Natural killer cell (primary cell): ENCODE results near the gene BAIAP3. TPM values are rescaled to one million over a fixed set of nuclear protein-coding genes. Genes with fewer than 3 reads are reported as not detected.

Source experiments
- ATAC-seq, 3 donors: fragments of 150-1000 bp in 2 of 3; fragments of 200-7000 bp in 1 of 3; cut with Tn5 transposase; 1 replicate in 1 of 3; 2 replicates in 2 of 3; pipeline ENCODE4 v1.10.0; 2021; ENCODE audit warnings: mild to moderate bottlenecking in 2 of 3, moderate library complexity in 2 of 3
- DNase-seq, 2 donors: peaks; one replicate each; pipeline versions ENCODE4 v3.0.0 to v3.0.0-alpha.2; 2013 to 2021; ENCODE audit warnings: mixed read lengths in 1 of 2
- H3K27ac ChIP-seq: one replicate; pipeline ENCODE4 v1.5.1; 2013; ENCODE audit warnings: mild to moderate bottlenecking, low read length
- H3K27me3 ChIP-seq: one replicate; pipeline ENCODE4 v1.6.1; 2013; ENCODE audit warnings: low read length; ENCODE audit not compliant: control insufficient read depth, insufficient read depth
- H3K36me3 ChIP-seq: one replicate; pipeline ENCODE4 v1.6.1; 2013; ENCODE audit warnings: low read length; ENCODE audit not compliant: control insufficient read depth, insufficient read depth
- H3K4me1 ChIP-seq: one replicate; pipeline ENCODE4 v1.6.1; 2013; ENCODE audit warnings: low read length; ENCODE audit not compliant: control insufficient read depth, insufficient read depth
- H3K4me3 ChIP-seq: one replicate; pipeline ENCODE4 v1.5.1; 2013; ENCODE audit warnings: low read length
- H3K9me3 ChIP-seq: one replicate; pipeline ENCODE4 v1.6.1; 2013; ENCODE audit warnings: low read length; ENCODE audit not compliant: control insufficient read depth, insufficient read depth
- H3K27ac Mint-ChIP-seq, 2 donors: one replicate each; pipeline ENCODE4 v1.8.0; 2022; ENCODE audit warnings: mild to moderate bottlenecking in 2 of 2, mixed read lengths in 2 of 2, moderate library complexity in 1 of 2
- H3K27me3 Mint-ChIP-seq, 2 donors: one replicate each; pipeline ENCODE4 v1.8.0; 2022; ENCODE audit warnings: low read depth in 2 of 2, mixed read lengths in 2 of 2
- H3K36me3 Mint-ChIP-seq: one replicate; pipeline ENCODE4 v1.8.0; 2022; ENCODE audit warnings: mixed read lengths
- H3K4me1 Mint-ChIP-seq, 2 donors: one replicate each; pipeline ENCODE4 v1.8.0; 2022; ENCODE audit warnings: mixed read lengths in 2 of 2
- H3K4me3 Mint-ChIP-seq: one replicate; pipeline ENCODE4 v1.8.0; 2022; ENCODE audit warnings: mild to moderate bottlenecking, moderate library complexity, mixed read lengths
- H3K9me3 Mint-ChIP-seq, 2 donors: one replicate each; pipeline ENCODE4 v1.8.0; 2022; ENCODE audit warnings: mixed read lengths in 2 of 2
- WGBS: methylation state at CpG from one replicate; pipeline ENCODE4 v1.1.7; 2013; ENCODE audit warnings: missing lambda C conversion rate; ENCODE audit not compliant: insufficient coverage; 5-methylcytosine and 5-hydroxymethylcytosine counted together
- intact Hi-C: fragments of 100-400 bp; cut with micrococcal nuclease; formaldehyde crosslinking; loops from one replicate; pipeline ENCODE4 v1.14.2; 2022
- total RNA-seq, 4 donors: library from RNA; stranded (reverse); fragments of 120-200 nt in 1 of 4; gene quantifications; one replicate each; pipeline versions ENCODE4 v1.2.3 to v1.2.4, GENCODE V29; 2013 to 2022
- TF ChIP-seq, protein P1 (sequence below): fragments of 200-600 bp; IDR thresholded peaks from one replicate; pipeline ENCODE4 v1.8.0; 2022; ENCODE audit warnings: antibody characterized with exemption

Gene BAIAP3
- total RNA-seq, 3 donors from 2014 or later (not counting 1 experiment from before 2014, with no cell fraction given) = 17.7 to 21.7 (median 19.9) TPM

DNA sequence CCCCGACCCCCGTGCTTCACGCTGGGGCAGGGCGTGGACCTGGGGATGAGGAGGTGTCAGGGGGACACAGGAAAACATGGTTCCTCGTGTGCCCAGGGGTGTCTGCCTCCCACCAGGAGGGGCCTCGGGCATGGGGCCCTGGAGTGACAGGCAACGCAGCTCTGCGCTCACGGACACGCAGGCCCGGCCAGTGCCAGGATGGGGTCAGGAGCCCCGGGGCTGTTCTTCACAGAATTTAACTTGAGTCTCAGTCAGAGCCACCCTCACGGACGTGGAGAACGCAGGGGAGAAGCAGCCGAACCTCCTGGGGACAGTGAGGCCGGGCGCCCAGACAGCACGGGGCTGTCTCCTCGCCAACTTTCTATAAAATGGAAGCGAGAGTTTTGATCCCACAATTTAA lies 64.3 kb downstream of the BAIAP3 start:
- intact Hi-C loops = no loop called here
- WGBS = 98% methylated on average over 21 of the region's 21 CpGs

DNA sequence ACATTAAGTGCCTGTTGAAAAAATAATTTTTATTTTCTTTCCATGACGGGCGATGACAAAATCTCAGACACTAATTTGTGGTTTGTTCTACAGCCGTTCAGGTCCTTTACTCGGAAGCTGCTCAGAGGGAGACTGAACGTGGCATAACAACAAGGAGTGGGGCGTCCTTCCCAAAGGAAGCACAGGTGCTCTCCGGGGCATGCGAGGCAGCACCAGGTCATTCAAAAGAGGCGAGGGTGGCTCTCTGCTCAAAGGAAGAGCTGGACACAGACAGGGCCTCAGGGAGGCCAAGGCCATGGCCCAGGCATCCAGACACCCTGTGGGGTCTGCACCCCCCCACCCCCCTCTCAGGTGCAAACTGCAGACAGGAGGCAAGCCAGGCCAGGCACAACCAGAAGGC lies 64.9 kb downstream of the BAIAP3 start:
- H3K36me3 ChIP-seq = peaks cover 59% of the 10 kb centered on the region
- no peak for DNase-seq
- no peak overlapping the region for H3K4me3 ChIP-seq
- Mint-ChIP-seq H3K36me3 (no peaks in the 10 kb centered on the region), H3K27ac (no peak overlapping the region), H3K4me1 (no peaks in the 10 kb centered on the region), H3K9me3 (no peaks in the 10 kb centered on the region), H3K4me3 (no peak overlapping the region), H3K27me3 (no peaks in the 10 kb centered on the region)
- H3K4me1 ChIP-seq = no peaks in the 10 kb centered on the region
- no peak for ATAC-seq
- intact Hi-C loops = no loop called here
- no peaks in the 10 kb centered on the region for H3K27me3 ChIP-seq
- WGBS = 97% methylated on average over 9 of the region's 9 CpGs
- no peak overlapping the region for H3K27ac ChIP-seq
- no peaks in the 10 kb centered on the region for H3K9me3 ChIP-seq
- TF ChIP-seq, protein P1, sequence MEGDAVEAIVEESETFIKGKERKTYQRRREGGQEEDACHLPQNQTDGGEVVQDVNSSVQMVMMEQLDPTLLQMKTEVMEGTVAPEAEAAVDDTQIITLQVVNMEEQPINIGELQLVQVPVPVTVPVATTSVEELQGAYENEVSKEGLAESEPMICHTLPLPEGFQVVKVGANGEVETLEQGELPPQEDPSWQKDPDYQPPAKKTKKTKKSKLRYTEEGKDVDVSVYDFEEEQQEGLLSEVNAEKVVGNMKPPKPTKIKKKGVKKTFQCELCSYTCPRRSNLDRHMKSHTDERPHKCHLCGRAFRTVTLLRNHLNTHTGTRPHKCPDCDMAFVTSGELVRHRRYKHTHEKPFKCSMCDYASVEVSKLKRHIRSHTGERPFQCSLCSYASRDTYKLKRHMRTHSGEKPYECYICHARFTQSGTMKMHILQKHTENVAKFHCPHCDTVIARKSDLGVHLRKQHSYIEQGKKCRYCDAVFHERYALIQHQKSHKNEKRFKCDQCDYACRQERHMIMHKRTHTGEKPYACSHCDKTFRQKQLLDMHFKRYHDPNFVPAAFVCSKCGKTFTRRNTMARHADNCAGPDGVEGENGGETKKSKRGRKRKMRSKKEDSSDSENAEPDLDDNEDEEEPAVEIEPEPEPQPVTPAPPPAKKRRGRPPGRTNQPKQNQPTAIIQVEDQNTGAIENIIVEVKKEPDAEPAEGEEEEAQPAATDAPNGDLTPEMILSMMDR = no peak

More for the DNA sequence above, 64.3 kb downstream of the BAIAP3 start:
- no peaks in the 10 kb centered on the region for H3K36me3 Mint-ChIP-seq
- H3K9me3 Mint-ChIP-seq = no peaks in the 10 kb centered on the region
- Histone ChIP-seq H3K36me3 (peaks cover 61% of the 10 kb centered on the region), H3K4me3 (no peak overlapping the region), H3K9me3 (no peaks in the 10 kb centered on the region), H3K27ac (no peak overlapping the region), H3K4me1 (no peaks in the 10 kb centered on the region), H3K27me3 (no peaks in the 10 kb centered on the region)
- H3K4me3 Mint-ChIP-seq = no peak overlapping the region
- no peak overlapping the region for H3K27ac Mint-ChIP-seq
- no peak for DNase-seq
- no peaks in the 10 kb centered on the region for H3K4me1 Mint-ChIP-seq
- ATAC-seq = no peak
- no peaks in the 10 kb centered on the region for H3K27me3 Mint-ChIP-seq
- TF ChIP-seq, protein P1 = no peak

Other genes with a start within 250 kb of the BAIAP3 start
- gene C1QTNF8, start 237.4 kb upstream of the BAIAP3 start, total RNA-seq = not detected
- 1 to 10 TPM; 1.1 to 1.5 (median 1.3) TPM for gene CACNA1H, start 180.5 kb upstream of the BAIAP3 start, total RNA-seq
- gene TPSG1, start 108.4 kb upstream of the BAIAP3 start, total RNA-seq = under 1 TPM in 1 of 3 donors, not detected in 2; 0.40 TPM
- 10 to 100 TPM in 1 of 3 donors, not detected in 2; 12.6 TPM for gene TPSB2, start 103.5 kb upstream of the BAIAP3 start, total RNA-seq
- 10 to 100 TPM in 1 of 3 donors, under 1 TPM in 1, not detected in 1; 0.82 to 13.4 TPM for gene TPSAB1, start 92.9 kb upstream of the BAIAP3 start, total RNA-seq
- 1 to 10 TPM in 1 of 3 donors, not detected in 2; 3.2 TPM for gene TPSD1, start 77.6 kb upstream of the BAIAP3 start, total RNA-seq
- gene UBE2I, start 24.0 kb upstream of the BAIAP3 start, total RNA-seq = 100 to 1,000 TPM; 367 to 412 (median 383) TPM
- gene TSR3, start 18.2 kb downstream of the BAIAP3 start, total RNA-seq = 10 to 100 TPM; 29.4 to 34.7 (median 29.7) TPM
- 10 to 100 TPM; 58.7 to 65.9 (median 62.0) TPM for gene GNPTG, start 18.3 kb downstream of the BAIAP3 start, total RNA-seq
- 100 to 1,000 TPM; 114 to 130 (median 127) TPM for gene UNKL, start 81.1 kb downstream of the BAIAP3 start, total RNA-seq
- 10 to 100 TPM; 10.9 to 13.6 (median 11.5) TPM for gene UQCC4, start 87.1 kb downstream of the BAIAP3 start, total RNA-seq
- under 1 TPM; 0.68 to 0.96 (median 0.83) TPM for gene PERCC1, start 97.4 kb downstream of the BAIAP3 start, total RNA-seq
- gene CCDC154, start 110.9 kb downstream of the BAIAP3 start, total RNA-seq = 1 to 10 TPM in 2 of 3 donors, under 1 TPM in 1; 0.88 to 1.8 (median 1.6) TPM
- gene CLCN7, start 141.4 kb downstream of the BAIAP3 start, total RNA-seq = 100 to 1,000 TPM; 117 to 125 (median 118) TPM
- gene PTX4, start 155.3 kb downstream of the BAIAP3 start, total RNA-seq = under 1 TPM in 1 of 3 donors, not detected in 2; 0.31 TPM
- gene TELO2, start 159.7 kb downstream of the BAIAP3 start, total RNA-seq = 10 to 100 TPM; 45.5 to 50.0 (median 46.5) TPM
- 10 to 100 TPM in 1 of 3 donors, 1 to 10 TPM in 2; 3.3 to 14.1 (median 7.8) TPM for gene TMEM204, start 200.0 kb downstream of the BAIAP3 start, total RNA-seq